Psoas muscle (tissue), 8 donors: ENCODE results near the gene SLC39A11. TPM values are rescaled to one million over a fixed set of nuclear protein-coding genes. Genes with fewer than 3 reads are reported as not detected.
A peak's percentile ranks its signal among the peaks of the same experiment; 100 is the strongest.

Experiments
- ATAC-seq, 4 donors: fragments of 200-7000 bp; cut with Tn5 transposase; one replicate each; pipeline ENCODE4 v1.9.1; 2020; ENCODE audit warnings: moderate library complexity in 3 of 4, mild to moderate bottlenecking in 2 of 4
- DNase-seq, 2 donors: peaks; one replicate each; pipeline ENCODE4 v3.0.0-alpha.2; 2020
- H3K27ac ChIP-seq: fragments of 200-600 bp; one replicate; pipeline ENCODE4 v1.8.0; 2022
- H3K27me3 ChIP-seq, 3 donors: fragments of 200-600 bp in 1 of 3; one replicate each; pipeline versions ENCODE4 v1.6.1 to v1.8.0; 2013 to 2022; ENCODE audit warnings: low read length in 2 of 3, mild to moderate bottlenecking in 2 of 3, moderate library complexity in 1 of 3; ENCODE audit not compliant: insufficient read depth in 3 of 3
- H3K36me3 ChIP-seq, 2 donors: fragments of 200-600 bp in 1 of 2; one replicate each; pipeline versions ENCODE4 v1.6.1 to v1.8.0; 2013 to 2022; ENCODE audit warnings: low read depth in 1 of 2, mild to moderate bottlenecking in 1 of 2, moderate library complexity in 1 of 2; ENCODE audit not compliant: insufficient read depth in 1 of 2
- H3K4me1 ChIP-seq: fragments of 200-600 bp; one replicate; pipeline ENCODE4 v1.8.0; 2022
- H3K4me3 ChIP-seq: fragments of 200-600 bp; one replicate; pipeline ENCODE4 v1.8.0; 2022; ENCODE audit warnings: mild to moderate bottlenecking
- H3K9me3 ChIP-seq: fragments of 200-600 bp; one replicate; pipeline ENCODE4 v1.8.0; 2022
- CTCF ChIP-seq: fragments of 200-600 bp; IDR thresholded peaks from one replicate; pipeline ENCODE4 v1.8.0; 2022; ENCODE audit warnings: antibody characterized with exemption
- WGBS, 3 donors: extraction: QIAGEN DNeasy Blood & Tissue Kit; methylation state at CpG; one replicate each; pipeline versions ENCODE4 v1.1.6 to v1.1.7; 2013; 5-methylcytosine and 5-hydroxymethylcytosine counted together
- intact Hi-C, 2 donors: fragments of 100-400 bp; cut with DNase I; formaldehyde crosslinking; loops; one replicate each; pipeline versions ENCODE4 v1.11.0 to v1.14.2; 2022
- polyA plus RNA-seq, 3 donors: library from polyadenylated mRNA; stranded (reverse); fragments of 200-250 nt; gene quantifications; one replicate each; pipeline ENCODE4 v1.2.3, GENCODE V29; 2013
- total RNA-seq, 4 donors: library from RNA; stranded (reverse); fragmentation: NEBNext Ultra II Directional in 2 of 4; extraction: Animal tissue kit (Norgen Biotek cat#: 25700) in 2 of 4; gene quantifications; one replicate each; pipeline versions ENCODE4 v1.2.1 to v1.2.4, GENCODE V29; 2021 to 2023
- donor health status: healthy with polysubstance abuse.
- donor health status: DM: no; HTN: no; CAD: no; lungs with moderate emphysema.
- donor health status: Bipolar disorder and iron deficiency.
- donor health status: healthy.
- donor health status: DM: yes; HTN: yes; CAD: no.
- donor health status: DM: no; HTN: no; CAD: no.
- donor health status: DM: no; HTN: no; CAD: no.
- donor health status: DM: yes; HTN: yes; CAD: no.

The SLC39A11 gene
- total and polyA plus RNA-seq, 7 donors, result 1.6 to 9.7 (median 7.9) TPM

- WGBS, 3 donors, result 58 to 68% (median 62%) methylated on average over 8 to 9 of the region's 9 CpGs
- DNase-seq (no peak), ATAC-seq (no peak)
- Histone ChIP-seq H3K9me3 (no peaks in the 10 kb centered on the region), H3K4me1 (peaks cover 13% of the 10 kb centered on the region), H3K4me3 (peak overlapping the region; percentile 80), H3K36me3 (peaks cover 0 to 2% of the 10 kb centered on the region in 2 donors), H3K27ac (no peak overlapping the region), H3K27me3 (peaks cover 0 to 2% (median 0%) of the 10 kb centered on the region in 3 donors)
- TF ChIP-seq CTCF, result no peak
- intact Hi-C loops, result no loop called here
Observed at GRCh38 chr17:73093286-73093685, 798 bp upstream of the SLC39A11 start.

DNA sequence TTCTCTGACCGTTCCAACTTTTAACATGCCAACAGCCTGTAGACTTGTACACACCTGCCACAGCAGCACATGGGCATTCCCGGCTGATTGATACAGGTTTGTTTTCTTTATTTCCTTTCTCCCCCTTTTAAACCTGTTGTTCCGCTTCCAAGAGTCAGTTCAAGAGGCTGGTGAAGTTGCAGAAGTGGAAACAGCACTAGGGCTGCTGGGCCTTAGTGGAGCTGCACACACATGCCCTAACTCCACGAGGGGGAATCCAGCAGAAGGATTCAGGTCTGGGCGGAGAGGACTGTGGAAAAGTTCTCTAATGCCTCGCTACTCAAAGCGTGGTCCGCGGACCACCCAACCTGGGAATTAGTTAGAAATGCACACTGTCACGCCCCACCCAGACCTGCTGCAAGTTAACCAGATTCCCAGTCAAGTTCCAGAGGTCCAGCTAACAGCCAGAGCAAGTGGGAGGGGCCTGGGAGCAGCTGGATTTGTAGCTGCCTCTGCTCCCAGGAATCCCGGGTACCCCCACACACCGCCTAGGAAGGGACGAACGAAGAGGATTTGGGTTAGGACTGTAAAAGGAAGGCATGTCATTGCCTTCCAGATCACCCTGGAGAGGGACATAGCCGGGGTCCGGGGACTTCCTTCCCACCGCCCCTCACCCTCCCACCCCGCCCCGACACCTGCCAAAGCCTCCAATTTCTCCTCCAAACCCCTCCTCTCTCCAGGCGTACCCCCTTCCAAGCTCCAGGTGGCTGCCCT lies 542 bp downstream of the SLC39A11 start:
- intact Hi-C loops, result no loop called here
- TF ChIP-seq CTCF, result no peak
- ATAC-seq (peak; percentile 29 to 51 (median 30)), DNase-seq (no peak)
- Histone ChIP-seq H3K36me3 (peaks cover 0 to 14% of the 10 kb centered on the region in 2 donors), H3K4me1 (peaks cover 13% of the 10 kb centered on the region), H3K4me3 (peak overlapping the region; percentile 80), H3K27me3 (peaks cover 0 to 1% (median 0%) of the 10 kb centered on the region in 3 donors), H3K27ac (peak overlapping the region; percentile 80), H3K9me3 (no peaks in the 10 kb centered on the region)
- 5 to 8% (median 8%) methylated on average over 20 of the region's 20 CpGs for WGBS, 3 donors

DNA sequence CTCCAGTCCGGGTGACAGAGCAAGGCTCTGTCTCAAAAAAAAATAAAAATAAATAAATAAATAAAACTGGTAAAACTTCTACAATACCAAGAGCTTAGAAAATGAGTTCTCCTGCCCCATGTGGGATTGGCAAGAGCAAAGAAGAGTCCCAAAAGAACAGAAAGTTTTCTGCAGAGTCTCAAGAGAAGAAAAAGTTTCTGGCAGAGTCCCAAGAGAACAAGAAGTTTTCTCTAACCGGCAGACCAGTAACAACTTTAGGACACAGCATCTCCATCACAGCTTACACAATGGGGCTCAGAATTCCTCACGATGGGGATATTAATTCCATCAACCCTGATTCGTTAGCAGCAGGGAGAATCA lies 1.1 kb downstream of the SLC39A11 start:
- no peak for TF ChIP-seq CTCF
- H3K27ac ChIP-seq, result peak overlapping the region; percentile 80
- no peaks in the 10 kb centered on the region for H3K9me3 ChIP-seq
- peak overlapping the region; percentile 80 for H3K4me3 ChIP-seq
- peak in 1 of 4 donors; percentile 2 for ATAC-seq
- H3K36me3 ChIP-seq, result peaks cover 0 to 16% of the 10 kb centered on the region in 2 donors
- no peaks in the 10 kb centered on the region for H3K27me3 ChIP-seq
- intact Hi-C loops, result no loop called here
- H3K4me1 ChIP-seq, result peaks cover 13% of the 10 kb centered on the region
- DNase-seq, result no peak
- WGBS, 3 donors, result 27 to 40% (median 28%) methylated on average over 4 of the region's 4 CpGs

DNA sequence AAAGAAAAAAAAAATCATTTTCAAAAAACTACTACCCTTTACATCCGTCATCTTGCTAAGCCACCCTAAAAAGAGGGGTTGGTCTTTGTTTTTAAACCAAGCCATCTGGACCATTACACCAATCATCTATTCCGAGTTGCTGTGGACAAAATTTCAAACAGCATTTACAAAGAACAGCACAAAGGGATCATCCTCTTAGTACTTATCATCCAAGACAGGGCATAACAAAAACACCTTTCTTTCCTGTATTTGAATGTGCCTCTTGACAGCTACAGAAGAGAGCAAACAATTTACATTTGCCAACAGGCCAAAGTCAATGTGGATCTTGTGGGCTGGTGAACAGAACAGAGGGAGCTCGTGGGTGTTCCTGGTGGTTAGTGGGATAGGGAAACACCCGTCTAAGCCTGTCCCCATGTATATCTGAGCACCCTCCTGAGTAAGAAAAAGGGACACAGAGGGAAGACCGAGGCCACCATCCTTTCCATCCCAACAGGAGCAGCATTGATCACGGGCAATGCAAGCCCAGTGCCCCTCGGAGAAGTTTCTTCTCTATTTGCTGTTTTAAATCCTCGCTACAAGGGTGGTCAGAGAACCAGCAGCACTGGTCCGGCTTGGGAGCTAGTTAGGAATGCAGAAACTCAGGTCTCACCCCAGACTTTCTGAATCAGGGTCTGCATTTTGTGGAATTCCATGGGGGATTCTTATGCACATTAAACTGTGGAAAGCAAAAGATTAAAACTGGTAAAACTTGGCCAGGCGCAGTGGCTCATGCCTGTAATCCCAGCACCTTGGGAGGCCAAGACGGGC lies 1.9 kb downstream of the SLC39A11 start:
- intact Hi-C loops, result no loop called here
- DNase-seq (no peak), ATAC-seq (no peak)
- 83 to 86% (median 83%) methylated on average over 11 of the region's 11 CpGs for WGBS, 3 donors
- Histone ChIP-seq H3K36me3 (peaks cover 0 to 21% of the 10 kb centered on the region in 2 donors), H3K27me3 (no peaks in the 10 kb centered on the region), H3K4me3 (no peak overlapping the region), H3K27ac (no peak overlapping the region), H3K4me1 (peaks cover 13% of the 10 kb centered on the region), H3K9me3 (no peaks in the 10 kb centered on the region)
- no peak for TF ChIP-seq CTCF
